8988T (cell line): ENCODE results near the gene TUT4.

Experiments used
- DNase-seq: peaks from one replicate; pipeline ENCODE4 v3.0.0; 2011

Gene TUT4

GRCh38 chr1:52531249-52531872 is 21.5 kb downstream of the TUT4 start:
- DNase-seq: no peak

DNA sequence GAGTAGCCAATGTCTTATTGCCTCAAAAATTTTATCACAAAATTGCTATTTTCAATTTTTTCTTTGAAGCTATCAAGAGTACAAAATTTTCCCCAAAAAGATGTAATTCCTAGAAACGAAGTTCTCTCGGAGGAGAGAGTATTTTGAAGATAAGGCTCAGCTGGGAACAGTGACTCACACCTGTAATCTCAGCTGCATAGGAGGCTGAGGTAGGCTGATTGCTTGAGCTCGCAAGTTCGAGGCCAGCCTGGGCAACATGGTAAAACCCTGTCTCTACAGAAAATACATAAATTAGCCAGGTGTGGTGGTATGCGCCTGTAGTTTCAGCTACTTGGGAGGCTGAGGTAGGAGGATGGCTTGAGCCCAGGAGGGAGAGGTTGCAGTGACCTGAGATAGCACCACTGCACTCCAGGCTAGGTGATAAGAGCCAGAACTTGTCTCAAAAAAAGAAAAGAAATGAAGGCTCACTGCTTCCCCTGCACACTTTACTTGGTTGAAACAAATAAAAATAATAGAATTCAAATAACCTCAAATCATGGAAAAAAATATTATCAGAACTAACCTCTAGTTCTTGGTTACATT is 22.2 kb downstream of the TUT4 start:
- DNase-seq: no peak

- no peak for DNase-seq
These were observed 29.5 kb downstream of the TUT4 start for GRCh38 chr1:52523376-52523775.

- no peak for DNase-seq
These were observed 32.7 kb downstream of the TUT4 start for GRCh38 chr1:52520148-52520547.

GRCh38 chr1:52518962-52519361 is 33.9 kb downstream of the TUT4 start:
- no peak for DNase-seq

DNA sequence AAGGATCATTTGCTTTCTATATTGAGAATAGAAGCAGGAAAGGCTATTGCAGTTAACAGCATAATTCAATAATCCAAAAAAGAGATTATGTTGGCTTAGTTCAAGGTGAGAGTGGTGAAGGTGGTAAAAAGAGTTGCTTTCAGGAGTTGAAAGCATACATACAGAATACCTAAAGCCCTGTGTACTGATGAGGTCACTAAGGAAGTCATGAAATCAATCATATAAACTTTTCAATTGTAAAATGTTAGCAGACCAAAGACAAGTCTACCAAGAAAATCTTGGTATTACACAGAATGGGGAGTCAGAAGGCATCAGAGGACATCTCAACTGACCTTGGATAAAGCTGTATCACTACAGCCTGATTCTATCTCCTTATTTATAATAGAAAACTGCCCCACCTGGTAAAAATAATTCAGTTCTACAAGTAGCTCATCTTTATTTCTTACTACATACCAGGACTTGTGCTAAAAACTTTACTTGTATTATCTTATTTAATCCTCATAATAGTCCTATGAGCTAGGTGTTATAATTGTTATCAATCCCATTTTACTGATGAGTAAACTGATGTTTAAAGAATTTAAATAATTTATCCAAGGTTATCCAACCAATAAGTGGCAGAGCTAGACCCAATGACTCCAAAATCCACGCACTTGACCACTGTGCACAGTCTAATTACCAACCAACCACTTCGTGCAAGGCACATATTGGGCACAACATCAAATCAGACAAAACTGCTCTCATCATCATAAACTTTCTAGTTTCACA is 40.9 kb downstream of the TUT4 start:
- no peak for DNase-seq

- DNase-seq: no peak
These were observed 41.5 kb downstream of the TUT4 start for GRCh38 chr1:52511439-52511838.

DNA sequence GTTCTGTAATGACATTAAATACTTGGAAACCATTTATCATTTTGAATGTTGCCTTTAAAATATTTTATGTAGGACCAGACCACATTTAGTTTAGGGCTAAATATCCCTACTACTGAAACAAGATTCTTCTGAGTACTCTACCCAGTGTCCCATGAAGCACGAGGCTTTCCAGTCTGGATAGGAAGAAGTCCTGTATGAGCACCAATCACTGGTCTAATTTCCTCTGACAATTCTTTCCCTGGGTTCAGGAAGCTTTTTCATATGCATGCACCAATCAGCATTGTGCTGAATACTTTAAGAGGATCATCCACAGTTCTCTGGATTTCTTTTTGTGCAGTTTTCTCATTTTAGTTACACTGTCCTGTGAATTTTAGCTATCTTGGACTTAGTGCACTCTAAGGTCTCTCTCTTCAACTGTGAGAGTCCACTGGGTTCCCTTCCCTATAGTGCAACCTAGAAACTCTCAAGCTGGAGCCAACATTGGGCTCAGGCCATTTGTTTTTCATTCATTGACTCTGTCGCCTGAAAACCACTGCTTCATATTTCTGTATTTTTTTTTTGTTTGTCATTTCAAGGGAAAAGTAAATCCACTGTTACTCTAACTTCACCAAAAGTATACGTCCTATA is 45.9 kb downstream of the TUT4 start:
- no peak for DNase-seq

- DNase-seq: no peak
These were observed 46.5 kb downstream of the TUT4 start for GRCh38 chr1:52506349-52506748.

DNA sequence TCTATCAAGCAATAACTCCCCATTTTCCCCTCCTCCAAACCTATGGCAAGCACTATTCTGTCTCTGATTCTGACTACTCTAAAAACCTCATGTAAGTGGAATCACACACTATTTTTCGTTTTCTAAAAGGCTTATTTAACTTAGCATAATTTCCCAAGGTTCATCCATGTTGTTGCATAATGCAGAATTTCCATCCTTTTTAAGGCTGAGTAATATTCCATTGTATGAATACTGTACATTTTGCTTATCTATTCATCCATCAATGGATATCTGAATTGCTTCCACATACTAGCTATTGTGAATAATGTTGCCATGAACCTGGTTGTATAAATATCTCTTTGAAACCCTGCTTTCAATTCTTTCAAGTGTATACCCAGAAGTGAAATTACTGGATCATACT is 48.2 kb downstream of the TUT4 start:
- no peak for DNase-seq

- DNase-seq: no peak
These were observed 49.2 kb downstream of the TUT4 start for GRCh38 chr1:52503706-52504105.

GRCh38 chr1:52502789-52503188 is 50.1 kb downstream of the TUT4 start:
- no peak for DNase-seq

- DNase-seq: no peak
These were observed 65.3 kb downstream of the TUT4 start for GRCh38 chr1:52487632-52488031.

- no peak for DNase-seq
These were observed 70.4 kb downstream of the TUT4 start for GRCh38 chr1:52482326-52483004.

- DNase-seq: no peak
These were observed 73.8 kb downstream of the TUT4 start for GRCh38 chr1:52479076-52479475.

- DNase-seq: no peak
These were observed 75.0 kb downstream of the TUT4 start for GRCh38 chr1:52477876-52478275.

DNA sequence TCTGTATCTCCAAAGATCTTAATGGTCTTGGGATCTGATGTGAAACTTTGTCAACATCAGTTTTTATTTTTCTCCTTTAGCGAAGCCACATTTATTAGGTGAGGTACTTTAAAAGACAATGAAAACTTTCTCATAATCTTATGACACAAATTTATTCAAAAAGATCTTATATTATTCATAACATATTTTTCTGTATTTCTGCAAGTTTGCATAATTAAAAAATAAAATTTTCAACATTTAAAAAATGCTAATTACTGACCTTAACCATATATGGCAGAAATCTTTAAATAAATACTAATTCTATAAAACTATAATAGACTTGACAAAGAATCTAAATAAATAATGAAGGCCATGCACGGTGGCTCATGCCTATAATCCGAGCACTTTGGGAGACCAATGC is 75.9 kb downstream of the TUT4 start:
- no peak for DNase-seq

GRCh38 chr1:52474807-52475206 is 78.1 kb downstream of the TUT4 start:
- no peak for DNase-seq

- DNase-seq: no peak
These were observed 79.9 kb downstream of the TUT4 start for GRCh38 chr1:52473039-52473438.

DNA sequence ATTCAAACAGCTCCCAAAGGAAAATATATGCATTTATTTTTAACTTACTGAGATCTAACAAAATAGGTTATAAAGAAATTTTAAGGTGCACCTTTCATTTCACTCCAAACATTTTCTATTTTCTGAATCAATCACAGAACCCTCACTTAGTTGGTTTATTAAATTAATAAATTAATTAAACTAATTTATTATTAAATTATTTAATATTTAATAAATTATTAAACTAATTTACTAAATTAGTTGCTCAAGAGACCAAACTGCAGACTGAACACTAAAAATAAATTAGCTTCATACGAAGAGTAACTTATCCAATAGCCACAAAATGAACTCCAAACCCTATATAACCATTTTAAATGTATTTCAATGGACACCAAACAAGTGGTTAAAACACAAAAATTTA is 80.5 kb downstream of the TUT4 start:
- DNase-seq: no peak

DNA sequence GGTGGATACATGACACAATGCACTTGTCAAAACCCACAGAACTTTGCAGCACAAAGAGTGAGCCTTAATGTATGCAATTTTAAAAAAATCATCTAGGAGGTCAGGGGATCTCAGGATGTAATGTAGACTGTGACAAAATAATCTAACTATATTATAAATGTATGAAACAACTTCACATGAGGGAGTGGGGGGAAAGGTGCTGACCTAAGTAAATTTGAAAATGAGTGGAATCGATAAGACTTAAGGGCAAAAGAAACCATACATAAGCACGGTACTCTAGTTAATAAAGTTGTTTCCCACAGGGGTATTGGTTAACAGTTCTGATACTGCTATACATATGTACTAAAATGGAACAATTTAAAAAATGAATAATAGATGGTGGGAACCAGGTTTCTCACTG is 83.8 kb downstream of the TUT4 start:
- DNase-seq: no peak

DNA sequence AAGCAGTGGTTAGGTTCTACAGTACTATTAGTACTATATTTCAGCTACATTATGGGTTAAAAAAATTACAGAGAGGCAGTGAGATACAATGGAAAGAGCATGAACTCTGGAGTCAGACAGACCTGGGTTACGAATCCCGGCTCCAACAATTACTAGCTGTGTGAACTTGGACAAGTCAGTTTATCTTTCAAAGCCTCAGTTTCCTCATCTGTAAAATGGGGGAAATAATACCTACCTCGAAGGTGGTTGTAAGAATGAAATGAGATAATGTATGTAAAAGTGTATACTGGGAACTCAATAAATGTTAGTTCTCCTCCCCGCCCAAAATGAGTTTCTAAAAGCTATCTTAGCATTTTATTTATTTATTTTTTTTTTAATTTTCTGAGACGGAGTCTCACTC is 89.0 kb downstream of the TUT4 start:
- no peak for DNase-seq

DNA sequence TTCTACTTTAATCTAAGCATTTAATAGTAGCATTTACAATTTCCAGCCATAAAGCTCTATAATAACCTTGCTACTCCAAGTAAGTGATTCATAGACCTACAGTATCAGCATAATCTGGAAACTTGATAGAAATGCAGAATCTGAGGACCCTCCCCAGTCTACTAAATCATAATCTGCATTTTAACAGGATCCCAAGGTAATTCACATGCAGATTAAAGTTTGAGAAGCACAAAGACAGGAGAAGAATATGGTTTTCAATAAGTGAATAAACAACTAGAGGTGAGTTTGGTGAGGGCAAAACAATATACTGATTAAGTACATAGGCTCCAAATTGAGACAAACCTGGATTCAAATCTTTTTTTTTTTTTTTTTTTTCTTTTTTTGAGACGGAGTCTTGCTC is 91.1 kb downstream of the TUT4 start:
- no peak for DNase-seq
